ENCODE measurements around the gene TMC8. TPM values are rescaled to one million over a fixed set of nuclear protein-coding genes. Genes with fewer than 3 reads are reported as not detected.

TMC8 gene
- total and polyA plus RNA-seq, 2 experiments from 2014 or later = 1.2 to 1.3 TPM

DNA sequence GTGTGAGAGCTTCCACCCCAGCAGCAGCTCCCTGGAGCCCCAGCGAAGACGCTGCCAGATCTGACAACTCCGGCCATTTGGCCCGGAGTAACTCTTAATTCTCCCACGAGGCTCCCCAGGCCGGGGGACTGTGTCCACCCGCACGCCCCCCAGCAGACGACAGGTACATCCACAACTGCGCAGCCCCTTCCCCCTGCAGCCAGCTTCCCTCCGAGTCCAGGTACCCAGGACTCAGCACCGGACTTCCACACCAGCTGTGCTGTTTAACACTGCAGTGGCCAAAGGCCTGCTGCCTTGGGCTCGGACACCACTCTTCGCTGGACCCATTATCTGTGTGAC lies 45.0 kb downstream of the TMC8 start:
- peak overlapping the region; percentile 59; the same call in 1 of the 2 replicates for H3K27ac ChIP-seq (ENCODE audit: low read depth)
- H2AFZ ChIP-seq = no peak overlapping the region
- no peak for ATAC-seq
- Mint-ChIP-seq H3K9me3 (no peaks in the 10 kb centered on the region; the same call in 1 of the 3 replicates), H3K27ac (peak overlapping the region; percentile 65; the same call in 1 of the 2 replicates), H3K4me1 (peaks cover 50% of the 10 kb centered on the region), H3K36me3 (ENCODE audit: low read depth) (peaks cover 78% of the 10 kb centered on the region), H3K27me3 (ENCODE audit: insufficient read depth, low read depth, poor library complexity) (peaks cover 28% of the 10 kb centered on the region), H3K4me3 (no peak overlapping the region; the same call in 2 of the 3 replicates)
- H4K20me1 ChIP-seq (replicated peaks; ENCODE audit: insufficient read depth) = peaks cover 16% of the 10 kb centered on the region
- peaks cover 21% of the 10 kb centered on the region for H3K36me3 ChIP-seq (ENCODE audit: insufficient read depth)
- H3K4me3 ChIP-seq = no peak overlapping the region
- TF ChIP-seq EZH2phosphoT487 (IDR thresholded peaks at IDR 0.05; ENCODE audit: unreplicated experiment) = no peak
- TF ChIP-seq ZNF331 (CRISPR knock-in tag; IDR thresholded peaks at IDR 0.05; ENCODE audit: low read depth) = no peak
- TF ChIP-seq, protein P1, sequence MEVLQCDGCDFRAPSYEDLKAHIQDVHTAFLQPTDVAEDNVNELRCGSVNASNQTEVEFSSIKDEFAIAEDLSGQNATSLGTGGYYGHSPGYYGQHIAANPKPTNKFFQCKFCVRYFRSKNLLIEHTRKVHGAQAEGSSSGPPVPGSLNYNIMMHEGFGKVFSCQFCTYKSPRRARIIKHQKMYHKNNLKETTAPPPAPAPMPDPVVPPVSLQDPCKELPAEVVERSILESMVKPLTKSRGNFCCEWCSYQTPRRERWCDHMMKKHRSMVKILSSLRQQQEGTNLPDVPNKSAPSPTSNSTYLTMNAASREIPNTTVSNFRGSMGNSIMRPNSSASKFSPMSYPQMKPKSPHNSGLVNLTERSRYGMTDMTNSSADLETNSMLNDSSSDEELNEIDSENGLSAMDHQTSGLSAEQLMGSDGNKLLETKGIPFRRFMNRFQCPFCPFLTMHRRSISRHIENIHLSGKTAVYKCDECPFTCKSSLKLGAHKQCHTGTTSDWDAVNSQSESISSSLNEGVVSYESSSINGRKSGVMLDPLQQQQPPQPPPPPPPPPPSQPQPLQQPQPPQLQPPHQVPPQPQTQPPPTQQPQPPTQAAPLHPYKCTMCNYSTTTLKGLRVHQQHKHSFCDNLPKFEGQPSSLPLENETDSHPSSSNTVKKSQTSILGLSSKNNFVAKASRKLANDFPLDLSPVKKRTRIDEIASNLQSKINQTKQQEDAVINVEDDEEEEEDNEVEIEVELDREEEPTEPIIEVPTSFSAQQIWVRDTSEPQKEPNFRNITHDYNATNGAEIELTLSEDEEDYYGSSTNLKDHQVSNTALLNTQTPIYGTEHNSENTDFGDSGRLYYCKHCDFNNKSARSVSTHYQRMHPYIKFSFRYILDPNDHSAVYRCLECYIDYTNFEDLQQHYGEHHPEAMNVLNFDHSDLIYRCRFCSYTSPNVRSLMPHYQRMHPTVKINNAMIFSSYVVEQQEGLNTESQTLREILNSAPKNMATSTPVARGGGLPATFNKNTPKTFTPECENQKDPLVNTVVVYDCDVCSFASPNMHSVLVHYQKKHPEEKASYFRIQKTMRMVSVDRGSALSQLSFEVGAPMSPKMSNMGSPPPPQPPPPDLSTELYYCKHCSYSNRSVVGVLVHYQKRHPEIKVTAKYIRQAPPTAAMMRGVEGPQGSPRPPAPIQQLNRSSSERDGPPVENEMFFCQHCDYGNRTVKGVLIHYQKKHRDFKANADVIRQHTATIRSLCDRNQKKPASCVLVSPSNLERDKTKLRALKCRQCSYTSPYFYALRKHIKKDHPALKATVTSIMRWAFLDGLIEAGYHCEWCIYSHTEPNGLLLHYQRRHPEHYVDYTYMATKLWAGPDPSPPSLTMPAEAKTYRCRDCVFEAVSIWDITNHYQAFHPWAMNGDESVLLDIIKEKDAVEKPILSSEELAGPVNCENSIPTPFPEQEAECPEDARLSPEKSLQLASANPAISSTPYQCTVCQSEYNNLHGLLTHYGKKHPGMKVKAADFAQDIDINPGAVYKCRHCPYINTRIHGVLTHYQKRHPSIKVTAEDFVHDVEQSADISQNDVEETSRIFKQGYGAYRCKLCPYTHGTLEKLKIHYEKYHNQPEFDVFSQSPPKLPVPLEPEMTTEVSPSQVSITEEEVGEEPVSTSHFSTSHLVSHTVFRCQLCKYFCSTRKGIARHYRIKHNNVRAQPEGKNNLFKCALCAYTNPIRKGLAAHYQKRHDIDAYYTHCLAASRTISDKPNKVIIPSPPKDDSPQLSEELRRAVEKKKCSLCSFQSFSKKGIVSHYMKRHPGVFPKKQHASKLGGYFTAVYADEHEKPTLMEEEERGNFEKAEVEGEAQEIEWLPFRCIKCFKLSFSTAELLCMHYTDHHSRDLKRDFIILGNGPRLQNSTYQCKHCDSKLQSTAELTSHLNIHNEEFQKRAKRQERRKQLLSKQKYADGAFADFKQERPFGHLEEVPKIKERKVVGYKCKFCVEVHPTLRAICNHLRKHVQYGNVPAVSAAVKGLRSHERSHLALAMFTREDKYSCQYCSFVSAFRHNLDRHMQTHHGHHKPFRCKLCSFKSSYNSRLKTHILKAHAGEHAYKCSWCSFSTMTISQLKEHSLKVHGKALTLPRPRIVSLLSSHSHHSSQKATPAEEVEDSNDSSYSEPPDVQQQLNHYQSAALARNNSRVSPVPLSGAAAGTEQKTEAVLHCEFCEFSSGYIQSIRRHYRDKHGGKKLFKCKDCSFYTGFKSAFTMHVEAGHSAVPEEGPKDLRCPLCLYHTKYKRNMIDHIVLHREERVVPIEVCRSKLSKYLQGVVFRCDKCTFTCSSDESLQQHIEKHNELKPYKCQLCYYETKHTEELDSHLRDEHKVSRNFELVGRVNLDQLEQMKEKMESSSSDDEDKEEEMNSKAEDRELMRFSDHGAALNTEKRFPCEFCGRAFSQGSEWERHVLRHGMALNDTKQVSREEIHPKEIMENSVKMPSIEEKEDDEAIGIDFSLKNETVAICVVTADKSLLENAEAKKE (CRISPR knock-in tag; IDR thresholded peaks at IDR 0.05) = no peak
- TF ChIP-seq STAT1 (IDR thresholded peaks at IDR 0.05; ENCODE audit: unreplicated experiment) = no peak
- TF ChIP-seq EZH2 (IDR thresholded peaks at IDR 0.05; ENCODE audit: low read depth, unreplicated experiment) = no peak
- no peak for TF ChIP-seq POLR2AphosphoS5 (IDR thresholded peaks at IDR 0.05; ENCODE audit: low read depth)
- TF ChIP-seq JUNB (IDR thresholded peaks at IDR 0.05; ENCODE audit: unreplicated experiment) = no peak
- TF ChIP-seq NANOG (IDR thresholded peaks at IDR 0.05; ENCODE audit: borderline replicate concordance) = no peak
- TF ChIP-seq, protein P2, sequence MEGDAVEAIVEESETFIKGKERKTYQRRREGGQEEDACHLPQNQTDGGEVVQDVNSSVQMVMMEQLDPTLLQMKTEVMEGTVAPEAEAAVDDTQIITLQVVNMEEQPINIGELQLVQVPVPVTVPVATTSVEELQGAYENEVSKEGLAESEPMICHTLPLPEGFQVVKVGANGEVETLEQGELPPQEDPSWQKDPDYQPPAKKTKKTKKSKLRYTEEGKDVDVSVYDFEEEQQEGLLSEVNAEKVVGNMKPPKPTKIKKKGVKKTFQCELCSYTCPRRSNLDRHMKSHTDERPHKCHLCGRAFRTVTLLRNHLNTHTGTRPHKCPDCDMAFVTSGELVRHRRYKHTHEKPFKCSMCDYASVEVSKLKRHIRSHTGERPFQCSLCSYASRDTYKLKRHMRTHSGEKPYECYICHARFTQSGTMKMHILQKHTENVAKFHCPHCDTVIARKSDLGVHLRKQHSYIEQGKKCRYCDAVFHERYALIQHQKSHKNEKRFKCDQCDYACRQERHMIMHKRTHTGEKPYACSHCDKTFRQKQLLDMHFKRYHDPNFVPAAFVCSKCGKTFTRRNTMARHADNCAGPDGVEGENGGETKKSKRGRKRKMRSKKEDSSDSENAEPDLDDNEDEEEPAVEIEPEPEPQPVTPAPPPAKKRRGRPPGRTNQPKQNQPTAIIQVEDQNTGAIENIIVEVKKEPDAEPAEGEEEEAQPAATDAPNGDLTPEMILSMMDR (conservative IDR thresholded peaks at IDR 0.05; ENCODE audit: low read depth in 2 of 2) = no peak
- TF ChIP-seq ZNF114 (CRISPR knock-in tag; IDR thresholded peaks at IDR 0.05) = no peak
- TF ChIP-seq, protein P3, sequence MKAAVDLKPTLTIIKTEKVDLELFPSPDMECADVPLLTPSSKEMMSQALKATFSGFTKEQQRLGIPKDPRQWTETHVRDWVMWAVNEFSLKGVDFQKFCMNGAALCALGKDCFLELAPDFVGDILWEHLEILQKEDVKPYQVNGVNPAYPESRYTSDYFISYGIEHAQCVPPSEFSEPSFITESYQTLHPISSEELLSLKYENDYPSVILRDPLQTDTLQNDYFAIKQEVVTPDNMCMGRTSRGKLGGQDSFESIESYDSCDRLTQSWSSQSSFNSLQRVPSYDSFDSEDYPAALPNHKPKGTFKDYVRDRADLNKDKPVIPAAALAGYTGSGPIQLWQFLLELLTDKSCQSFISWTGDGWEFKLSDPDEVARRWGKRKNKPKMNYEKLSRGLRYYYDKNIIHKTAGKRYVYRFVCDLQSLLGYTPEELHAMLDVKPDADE (IDR thresholded peaks at IDR 0.05) = no peak
- TF ChIP-seq, protein P4, sequence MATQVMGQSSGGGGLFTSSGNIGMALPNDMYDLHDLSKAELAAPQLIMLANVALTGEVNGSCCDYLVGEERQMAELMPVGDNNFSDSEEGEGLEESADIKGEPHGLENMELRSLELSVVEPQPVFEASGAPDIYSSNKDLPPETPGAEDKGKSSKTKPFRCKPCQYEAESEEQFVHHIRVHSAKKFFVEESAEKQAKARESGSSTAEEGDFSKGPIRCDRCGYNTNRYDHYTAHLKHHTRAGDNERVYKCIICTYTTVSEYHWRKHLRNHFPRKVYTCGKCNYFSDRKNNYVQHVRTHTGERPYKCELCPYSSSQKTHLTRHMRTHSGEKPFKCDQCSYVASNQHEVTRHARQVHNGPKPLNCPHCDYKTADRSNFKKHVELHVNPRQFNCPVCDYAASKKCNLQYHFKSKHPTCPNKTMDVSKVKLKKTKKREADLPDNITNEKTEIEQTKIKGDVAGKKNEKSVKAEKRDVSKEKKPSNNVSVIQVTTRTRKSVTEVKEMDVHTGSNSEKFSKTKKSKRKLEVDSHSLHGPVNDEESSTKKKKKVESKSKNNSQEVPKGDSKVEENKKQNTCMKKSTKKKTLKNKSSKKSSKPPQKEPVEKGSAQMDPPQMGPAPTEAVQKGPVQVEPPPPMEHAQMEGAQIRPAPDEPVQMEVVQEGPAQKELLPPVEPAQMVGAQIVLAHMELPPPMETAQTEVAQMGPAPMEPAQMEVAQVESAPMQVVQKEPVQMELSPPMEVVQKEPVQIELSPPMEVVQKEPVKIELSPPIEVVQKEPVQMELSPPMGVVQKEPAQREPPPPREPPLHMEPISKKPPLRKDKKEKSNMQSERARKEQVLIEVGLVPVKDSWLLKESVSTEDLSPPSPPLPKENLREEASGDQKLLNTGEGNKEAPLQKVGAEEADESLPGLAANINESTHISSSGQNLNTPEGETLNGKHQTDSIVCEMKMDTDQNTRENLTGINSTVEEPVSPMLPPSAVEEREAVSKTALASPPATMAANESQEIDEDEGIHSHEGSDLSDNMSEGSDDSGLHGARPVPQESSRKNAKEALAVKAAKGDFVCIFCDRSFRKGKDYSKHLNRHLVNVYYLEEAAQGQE (IDR thresholded peaks at IDR 0.05; ENCODE audit: unreplicated experiment) = no peak
- TF ChIP-seq CREB1 (CRISPR knock-in tag; IDR thresholded peaks at IDR 0.05; ENCODE audit: low read depth) = no peak
- H3K79me2 ChIP-seq (replicated peaks; ENCODE audit: insufficient read depth) = 0 out of 2 replicates have a peak, but pooled peaks cover 3% of the 10 kb centered on the region
- peaks cover 16% of the 10 kb centered on the region for H3K4me1 ChIP-seq (ENCODE audit: insufficient read depth)
- no peak overlapping the region for H3K4me2 ChIP-seq
- no peaks in the 10 kb centered on the region for H3K9me2 ChIP-seq (ENCODE audit: insufficient read depth)
- H3F3A ChIP-seq (replicated peaks; ENCODE audit: low read depth) = peaks cover 13% of the 10 kb centered on the region; the same call in 1 of the 2 replicates
- no peak for DNase-seq (ENCODE audit: low spot score)
- no peaks in the 10 kb centered on the region for H3K27me3 ChIP-seq (ENCODE audit: insufficient read depth)

All from GM23338 (cell line).